K562 (cell line): ENCODE data around the gene RSBN1L. TPM values are rescaled to one million over a fixed set of nuclear protein-coding genes. Genes with fewer than 3 reads are reported as not detected.

Experiments used
- ATAC-seq: fragments of 200-7000 bp; cut with Tn5 transposase; 3 replicates; pipeline ENCODE4 v1.9.1; 2020; ENCODE audit warnings: moderate library complexity
- BruUV-seq: library from RNA; stranded (reverse); fragments of 400-500 nt; replicated peaks from 2 replicates; lab custom pipeline; 2021; lab: Mats Ljungman, UMichigan
- CTCF ChIA-PET: fragments of 300-600 bp; formaldehyde crosslinking; extraction: SDS; loops from one replicate; lab custom pipeline; 2021; ENCODE audit warnings: low intra/inter-chr PET ratio; lab: Yijun Ruan, JAX
- POLR2A ChIA-PET: fragments of 300-600, 350-650 bp; sonication (Branson Sonifier 250); formaldehyde crosslinking; extraction: SDS; loops from one replicate; lab custom pipeline; 2021; ENCODE audit warnings: antibody characterized with exemption, inconsistent platforms; lab: Yijun Ruan, JAX
- DNase-seq, 4 experiments: peaks; one replicate each; pipeline versions ENCODE4 v3.0.0 to v3.0.0-alpha.2; 2011 to 2018; ENCODE audit warnings: low spot score in 3 of 4, mixed read lengths in 3 of 4; ENCODE audit errors: extremely low read depth in 1 of 4
- FAIRE-seq: peaks from 2 replicates; lab custom pipeline; 2011; peaks lifted over from hg19 to GRCh38; lab: Jason Lieb, UNC
- H2AFZ ChIP-seq: 2 replicates; pipeline ENCODE4 v1.6.0; 2011; ENCODE audit warnings: low read depth, low read length, control low read depth, inconsistent platforms
- H3K27ac ChIP-seq: fragments of 200-600 bp; 3 replicates; pipeline ENCODE4 v1.8.0; 2011; ENCODE audit warnings: low read depth, mild to moderate bottlenecking, control low read depth, inconsistent platforms, low read length, moderate library complexity, mixed read lengths; ENCODE audit errors: extremely low read depth
- H3K27me3 ChIP-seq, 2 experiments: fragments of 300-600 bp in 1 of 2; 2 replicates in 1 of 2; 3 replicates in 1 of 2; pipeline versions ENCODE4 v1.6.0 to v1.8.0; 2011; ENCODE audit warnings: inconsistent platforms in 2 of 2, low read length in 2 of 2, mild to moderate bottlenecking in 1 of 2, mixed read lengths in 1 of 2, moderate library complexity in 1 of 2; ENCODE audit not compliant: control insufficient read depth in 2 of 2, insufficient read depth in 2 of 2
- H3K36me3 ChIP-seq: fragments of 300-600 bp; 3 replicates; pipeline ENCODE4 v1.8.0; 2011; ENCODE audit warnings: mild to moderate bottlenecking, low read length, inconsistent platforms; ENCODE audit not compliant: control insufficient read depth, insufficient read depth
- H3K4me1 ChIP-seq, 2 experiments: fragments of 200-600 bp in 1 of 2; replicated peaks in 1 of 2; 2 replicates in 1 of 2; 3 replicates in 1 of 2; pipeline versions ENCODE4 v1.5.1 to v1.8.0; 2011; ENCODE audit warnings: inconsistent platforms in 2 of 2, low read length in 2 of 2, mild to moderate bottlenecking in 1 of 2, mixed read lengths in 1 of 2, moderate library complexity in 1 of 2; ENCODE audit not compliant: control insufficient read depth in 2 of 2, insufficient read depth in 2 of 2
- H3K4me2 ChIP-seq: 2 replicates; pipeline ENCODE4 v1.6.1; 2011; ENCODE audit warnings: low read length, control low read depth, inconsistent platforms, mixed read lengths; ENCODE audit not compliant: insufficient read depth
- H3K4me3 ChIP-seq: fragments of 200-600 bp; sonication (generic), shearing (Covaris generic); 2 replicates; pipeline ENCODE4 v1.5.1; 2016; ENCODE audit warnings: control low read depth, inconsistent platforms
- H3K79me2 ChIP-seq: fragments of 200-600 bp; 3 replicates; pipeline ENCODE4 v1.8.0; 2011; ENCODE audit warnings: low read length, inconsistent platforms; ENCODE audit not compliant: control insufficient read depth, insufficient read depth
- H3K9ac ChIP-seq, 2 experiments: 2 replicates each; pipeline versions ENCODE4 v1.6.0 to v1.6.1; 2011; ENCODE audit warnings: low read depth in 2 of 2, low read length in 2 of 2, control low read depth in 1 of 2, inconsistent platforms in 1 of 2, mild to moderate bottlenecking in 1 of 2, mixed read lengths in 1 of 2; ENCODE audit not compliant: insufficient read depth in 1 of 2
- H3K9me1 ChIP-seq: one replicate; pipeline ENCODE4 v1.6.0; 2011; ENCODE audit warnings: inconsistent platforms, mild to moderate bottlenecking, low read length, moderate library complexity; ENCODE audit not compliant: control insufficient read depth, insufficient read depth
- H3K9me3 ChIP-seq: replicated peaks from 2 replicates; pipeline ENCODE4 v1.5.1; 2011; ENCODE audit warnings: low read depth, low read length, inconsistent platforms; ENCODE audit not compliant: control insufficient read depth, insufficient read depth
- H4K20me1 ChIP-seq: replicated peaks from 2 replicates; pipeline ENCODE4 v1.6.1; 2011; ENCODE audit warnings: low read length, inconsistent platforms, mixed read lengths; ENCODE audit not compliant: control insufficient read depth, insufficient read depth
- CAMTA2 ChIP-seq: fragments of 250-450 bp; sonication (Bioruptor Pico); conservative IDR thresholded peaks from 2 replicates; pipeline ENCODE4 v1.5.1; 2022
- HNRNPLL ChIP-seq: fragments of 200-400 bp; formaldehyde crosslinking; IDR thresholded peaks from 2 replicates; pipeline ENCODE4 v1.6.1; 2017; ENCODE audit warnings: low read length, low read depth, mild to moderate bottlenecking; ENCODE audit not compliant: poor library complexity, severe bottlenecking
- HNRNPUL1 ChIP-seq: fragments of 200-400 bp; formaldehyde crosslinking; IDR thresholded peaks from 2 replicates; pipeline ENCODE4 v1.6.1; 2017; ENCODE audit warnings: low read length
- JUNB ChIP-seq: fragments of 450-650 bp; formaldehyde crosslinking; conservative IDR thresholded peaks from 2 replicates; pipeline ENCODE4 v1.4.0; 2020; ENCODE audit warnings: mild to moderate bottlenecking
- MYNN ChIP-seq, 2 experiments: sonication (generic); formaldehyde crosslinking in 1 of 2; IDR thresholded peaks; 2 replicates each; pipeline versions ENCODE4 v1.5.0 to v1.6.1; 2016 to 2020; ENCODE audit warnings: antibody characterized with exemption in 1 of 2, missing genetic modification reagents in 1 of 2
- SIRT6 ChIP-seq: IDR thresholded peaks from one replicate; pipeline ENCODE4 v1.6.1; 2012; ENCODE audit warnings: low read depth, mild to moderate bottlenecking, control low read depth, inconsistent platforms, low read length, moderate library complexity
- SPI1 ChIP-seq: IDR thresholded peaks from 2 replicates; pipeline ENCODE4 v1.6.1; 2011; ENCODE audit warnings: low read depth, low read length, control low read depth, borderline replicate concordance
- TAF1 ChIP-seq: IDR thresholded peaks from 2 replicates; pipeline ENCODE4 v1.6.1; 2011; ENCODE audit warnings: mild to moderate bottlenecking, low read length, moderate library complexity; ENCODE audit not compliant: insufficient read depth, control insufficient read depth, severe bottlenecking; ENCODE audit errors: extremely low read depth
- ZFP30 ChIP-seq: fragments of 250-450 bp; sonication (Bioruptor Pico); IDR thresholded peaks from 2 replicates; pipeline ENCODE4 v1.8.0; 2022; ENCODE audit warnings: moderate library complexity, mild to moderate bottlenecking, inconsistent platforms, borderline replicate concordance
- ZNF133 ChIP-seq: fragments of 250-450 bp; sonication (Bioruptor Pico); IDR thresholded peaks from 2 replicates; pipeline ENCODE4 v1.4.0; 2020; ENCODE audit warnings: mild to moderate bottlenecking
- ZNF174 ChIP-seq: fragments of 250-450 bp; sonication (Bioruptor Pico); IDR thresholded peaks from 2 replicates; pipeline ENCODE4 v1.4.0; 2020; ENCODE audit warnings: mild to moderate bottlenecking
- ZNF224 ChIP-seq: sonication (generic); formaldehyde crosslinking; IDR thresholded peaks from 2 replicates; pipeline ENCODE4 v1.8.0; 2022; ENCODE audit warnings: mild to moderate bottlenecking, missing genetic modification reagents
- ZNF311 ChIP-seq: fragments of 250-450 bp; sonication (Bioruptor Pico); IDR thresholded peaks from 2 replicates; pipeline ENCODE4 v1.4.0; 2020; ENCODE audit warnings: mild to moderate bottlenecking, moderate library complexity
- ZNF507 ChIP-seq: conservative IDR thresholded peaks from 2 replicates; pipeline ENCODE4 v1.6.1; 2017; ENCODE audit warnings: missing genetic modification characterization, missing compliant biosample characterization
- ZNF551 ChIP-seq: fragments of 250-450 bp; sonication (Bioruptor Pico); IDR thresholded peaks from 2 replicates; pipeline ENCODE4 v1.5.0; 2021; ENCODE audit warnings: mild to moderate bottlenecking, moderate library complexity
- WGBS: fragments of 100-300 bp; shearing (Covaris generic); methylation state at CpG from one replicate; pipeline ENCODE4 v1.1.6; 2016; ENCODE audit warnings: low coverage, mixed read lengths; ENCODE audit not compliant: insufficient coverage; ENCODE audit errors: missing lambda C conversion rate; 5-methylcytosine and 5-hydroxymethylcytosine counted together
- in situ Hi-C: fragments of 300-500 bp; cut with MboI; formaldehyde crosslinking; loops from 4 replicates; pipeline ENCODE4 v1.15.0; 2018; ENCODE audit warnings: inconsistent platforms, mixed read lengths
- intact Hi-C: fragments of 100-400 bp; cut with micrococcal nuclease; formaldehyde crosslinking; loops from 2 replicates; pipeline ENCODE4 v1.14.2; 2022
- polyA plus RNA-seq, 8 experiments: library from polyadenylated mRNA; depleted of rRNA in 4 of 8; stranded (reverse) in 5 of 8; unstranded in 3 of 8; fragments of >200 nt; fragmentation: Nextera tagmentation in 2 of 8; fragmentation: Illumina TruSeq in 1 of 8; extraction: Ambion mirVana in 2 of 8; extraction: Trizol in 1 of 8; gene quantifications; 2 replicates each; pipeline versions ENCODE4 v1.2.1 to v1.2.3, GENCODE V29; 2011 to 2014; ENCODE audit warnings: inconsistent platforms in 1 of 8, missing spikeins in 1 of 8
- total RNA-seq, 7 experiments: library from RNA; depleted of rRNA in 6 of 7; stranded (reverse); fragments of >200 nt in 6 of 7; fragmentation: Illumina TruSeq in 2 of 7; extraction: Trizol in 2 of 7; gene quantifications; 2 replicates each; pipeline versions ENCODE4 v1.2.1 to v1.2.3, GENCODE V29; 2011 to 2021; ENCODE audit warnings: low replicate concordance in 1 of 7
- TF ChIP-seq, protein P1 (sequence below): IDR thresholded peaks from 2 replicates; pipeline ENCODE4 v1.6.1; 2016; ENCODE audit warnings: missing genetic modification characterization, missing compliant biosample characterization
- TF ChIP-seq, protein P2 (sequence below): fragments of 250-450 bp; sonication (Bioruptor Pico); IDR thresholded peaks from 2 replicates; pipeline ENCODE4 v1.8.0; 2021; ENCODE audit warnings: borderline replicate concordance, mild to moderate bottlenecking, moderate library complexity; ENCODE audit not compliant: poor library complexity, severe bottlenecking
- TF ChIP-seq, protein P3 (sequence below): sonication (generic); formaldehyde crosslinking; IDR thresholded peaks from 2 replicates; pipeline ENCODE4 v1.8.0; 2022; ENCODE audit warnings: mild to moderate bottlenecking, missing genetic modification reagents
- TF ChIP-seq, protein P4 (sequence below): fragments of 250-450 bp; sonication (Bioruptor Pico); IDR thresholded peaks from 2 replicates; pipeline ENCODE4 v1.6.1; 2021; ENCODE audit warnings: mild to moderate bottlenecking

RSBN1L gene
- total and polyA plus RNA-seq, 9 of the 15 experiments (the other 6 are each of a cell fraction or from before 2014, with no cell fraction given): 6.2 to 35.2 (median 20.1) TPM

DNA sequence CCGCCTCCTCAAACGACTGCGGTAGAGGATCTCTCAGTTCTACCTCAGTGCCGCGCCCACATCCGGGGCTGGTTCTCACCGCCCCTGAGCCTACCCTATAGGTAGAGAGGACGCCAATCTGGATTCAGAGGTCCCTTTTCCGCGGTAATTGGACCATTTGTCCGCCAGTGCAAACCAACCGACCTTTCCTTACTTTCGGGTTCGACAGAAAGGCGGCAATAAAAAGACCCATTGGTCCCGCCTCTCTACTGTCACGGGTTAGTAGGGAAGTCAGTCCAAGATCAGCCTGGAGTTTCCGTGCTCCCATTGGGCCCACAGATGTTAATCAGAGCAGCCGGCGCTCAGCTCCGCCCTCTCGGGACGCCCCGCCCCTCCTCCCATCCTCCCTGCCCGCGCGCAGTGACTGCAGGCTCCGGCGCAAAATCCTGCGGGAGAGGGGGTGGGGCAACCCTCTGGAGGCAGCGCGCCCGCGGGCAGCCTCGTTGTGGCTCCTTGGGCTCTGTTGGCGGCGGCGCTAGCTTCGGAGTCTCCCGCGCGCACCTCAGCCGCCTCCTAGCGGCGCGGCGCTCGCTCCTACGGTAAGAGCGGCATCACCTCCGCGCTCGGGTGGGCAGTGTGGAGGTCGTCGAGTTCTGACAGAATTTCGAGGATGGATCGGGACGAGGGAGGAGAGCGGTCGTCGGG, 102.3 kb downstream of the RSBN1L start, which contains the start of the genes PHTF2 and TMEM60:
Gene PHTF2 (plus strand): TSS at position 380 of the 684 bp plus-strand sequence.
Gene TMEM60 (minus strand): TSS at position 41 of the 684 bp plus-strand sequence. CDS start 4,061 bp downstream, outside the sequence.
- no TSS peak for BruUV-seq
- H3K4me1 ChIP-seq: peaks cover 16 to 24% of the 10 kb centered on the region in 2 experiments; a peak in 4 of 5 replicates
- TF ChIP-seq ZNF174 (CRISPR knock-in tag) (no peak), HNRNPLL (peak; percentile 90), SIRT6 (no peak), HNRNPUL1 (no peak), ZNF507 (tag) (no peak), ZNF551 (CRISPR knock-in tag) (no peak), ZNF311 (CRISPR knock-in tag) (no peak), CAMTA2 (no peak), ZNF133 (CRISPR knock-in tag) (no peak; the same call in 1 of the 2 replicates), TAF1 (peak; percentile 55), JUNB (CRISPR knock-in tag) (0 out of 2 replicates have a peak, but pooled peaks have one; percentile 3), SPI1 (peak; percentile 59), ZFP30 (CRISPR knock-in tag) (no peak), ZNF224 (CRISPR knock-in tag) (no peak), MYNN (IDR thresholded peaks at IDR 0.05) (peak; percentile 57; the same call in 1 of the 2 replicates), MYNN (CRISPR knock-in tag; IDR thresholded peaks at IDR 0.05) (no peak)
- TF ChIP-seq, protein P1, sequence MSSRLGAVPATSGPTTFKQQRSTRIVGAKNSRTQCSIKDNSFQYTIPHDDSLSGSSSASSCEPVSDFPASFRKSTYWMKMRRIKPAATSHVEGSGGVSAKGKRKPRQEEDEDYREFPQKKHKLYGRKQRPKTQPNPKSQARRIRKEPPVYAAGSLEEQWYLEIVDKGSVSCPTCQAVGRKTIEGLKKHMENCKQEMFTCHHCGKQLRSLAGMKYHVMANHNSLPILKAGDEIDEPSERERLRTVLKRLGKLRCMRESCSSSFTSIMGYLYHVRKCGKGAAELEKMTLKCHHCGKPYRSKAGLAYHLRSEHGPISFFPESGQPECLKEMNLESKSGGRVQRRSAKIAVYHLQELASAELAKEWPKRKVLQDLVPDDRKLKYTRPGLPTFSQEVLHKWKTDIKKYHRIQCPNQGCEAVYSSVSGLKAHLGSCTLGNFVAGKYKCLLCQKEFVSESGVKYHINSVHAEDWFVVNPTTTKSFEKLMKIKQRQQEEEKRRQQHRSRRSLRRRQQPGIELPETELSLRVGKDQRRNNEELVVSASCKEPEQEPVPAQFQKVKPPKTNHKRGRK: no peak
- TF ChIP-seq, protein P2, sequence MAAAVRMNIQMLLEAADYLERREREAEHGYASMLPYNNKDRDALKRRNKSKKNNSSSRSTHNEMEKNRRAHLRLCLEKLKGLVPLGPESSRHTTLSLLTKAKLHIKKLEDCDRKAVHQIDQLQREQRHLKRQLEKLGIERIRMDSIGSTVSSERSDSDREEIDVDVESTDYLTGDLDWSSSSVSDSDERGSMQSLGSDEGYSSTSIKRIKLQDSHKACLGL (CRISPR knock-in tag): no peak
- TF ChIP-seq, protein P3, sequence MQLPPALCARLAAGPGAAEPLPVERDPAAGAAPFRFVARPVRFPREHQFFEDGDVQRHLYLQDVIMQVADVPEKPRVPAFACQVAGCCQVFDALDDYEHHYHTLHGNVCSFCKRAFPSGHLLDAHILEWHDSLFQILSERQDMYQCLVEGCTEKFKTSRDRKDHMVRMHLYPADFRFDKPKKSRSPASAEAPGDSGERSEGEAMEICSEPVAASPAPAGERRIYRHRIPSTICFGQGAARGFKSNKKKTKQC (CRISPR knock-in tag): no peak; the same call in 1 of the 2 replicates
- TF ChIP-seq, protein P4, sequence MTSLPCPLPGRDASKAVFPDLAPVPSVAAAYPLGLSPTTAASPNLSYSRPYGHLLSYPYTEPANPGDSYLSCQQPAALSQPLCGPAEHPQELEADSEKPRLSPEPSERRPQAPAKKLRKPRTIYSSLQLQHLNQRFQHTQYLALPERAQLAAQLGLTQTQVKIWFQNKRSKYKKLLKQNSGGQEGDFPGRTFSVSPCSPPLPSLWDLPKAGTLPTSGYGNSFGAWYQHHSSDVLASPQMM (CRISPR knock-in tag): no peak

More for the DNA sequence above, 102.3 kb downstream of the RSBN1L start, which contains the start of the genes PHTF2 and TMEM60:
- ChIA-PET POLR2A (interaction anchor here (0.6 to 1.5 kb wide), 13 partner anchors 10 to 1610 kb away, joined by 3 to 7 read pairs (median 4); no protein-coding TSS in a partner anchor), CTCF (interaction anchor here (0.7 kb wide), 1 partner anchor 107 kb away, joined by 3 read pairs; no protein-coding TSS in a partner anchor)
- H3K4me3 ChIP-seq: peak within 1 kb of the TSS; percentile 75
- H3K36me3 ChIP-seq: peaks cover 36% of the 10 kb centered on the region
- no peaks in the 10 kb centered on the region for H4K20me1 ChIP-seq
- peak; percentile 99 for FAIRE-seq
- H3K4me2 ChIP-seq: peak within 1 kb of the TSS; percentile 92
- peaks cover 96% of the 10 kb centered on the region for H3K79me2 ChIP-seq
- intact Hi-C loops: loop anchor here (1.0 to 10.0 kb wide), 4 partner anchors 35 to 216 kb away; no protein-coding TSS in a partner anchor
- peak within 1 kb of the TSS; percentile 86 for H3K27ac ChIP-seq
- peak within 1 kb of the TSS; percentile 87 to 98 for H3K9ac ChIP-seq
- no peaks in the 10 kb centered on the region for H3K9me3 ChIP-seq
- ATAC-seq: peak; percentile 90
- WGBS: under 1% methylated on average over 58 of the region's 61 CpGs
- no peaks in the 10 kb centered on the region for H3K9me1 ChIP-seq
- H2AFZ ChIP-seq: peak within 1 kb of the TSS; percentile 83
- DNase-seq: peak; percentile 96 to 99 (median 97)
- in situ Hi-C loops: no loop called here
- no peaks in the 10 kb centered on the region for H3K27me3 ChIP-seq
